ENCODE results near the gene CDH2.

DNA sequence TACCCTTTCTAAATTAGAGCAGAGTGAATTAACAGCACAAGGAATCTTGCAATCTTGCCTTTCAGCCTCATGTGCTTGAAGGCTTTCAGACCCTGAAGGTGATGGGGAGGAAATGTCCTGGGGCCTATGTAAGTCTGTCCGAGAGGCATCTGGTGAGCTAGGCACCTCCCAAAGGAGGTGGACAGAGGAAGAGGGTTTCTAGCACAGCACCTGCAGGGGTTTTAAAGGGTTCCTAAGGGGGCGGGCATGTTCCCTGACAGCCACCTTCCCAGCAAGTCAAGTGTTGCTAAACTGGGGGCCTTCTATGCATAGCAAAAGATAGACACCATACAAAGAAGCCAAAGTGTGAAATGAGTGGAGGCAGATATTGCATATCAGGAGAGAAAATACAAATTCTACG lies 88.5 kb downstream of the CDH2 start:
- no peak for TF ChIP-seq CTCF (IDR thresholded peaks at IDR 0.05)
- no peak for TF ChIP-seq POLR2A (IDR thresholded peaks at IDR 0.05)

Data from lower leg skin (tissue), 3 donors.